HG02798 (cell line): ENCODE results near the gene SYNE3.

Experiments
- ATAC-seq: cut with Tn5 transposase; IDR thresholded peaks from one replicate; pipeline ENCODE4 v1.9.1; 2021; ENCODE audit warnings: mild to moderate bottlenecking; ENCODE audit not compliant: unreplicated experiment, poor library complexity

The SYNE3 gene, protein sequence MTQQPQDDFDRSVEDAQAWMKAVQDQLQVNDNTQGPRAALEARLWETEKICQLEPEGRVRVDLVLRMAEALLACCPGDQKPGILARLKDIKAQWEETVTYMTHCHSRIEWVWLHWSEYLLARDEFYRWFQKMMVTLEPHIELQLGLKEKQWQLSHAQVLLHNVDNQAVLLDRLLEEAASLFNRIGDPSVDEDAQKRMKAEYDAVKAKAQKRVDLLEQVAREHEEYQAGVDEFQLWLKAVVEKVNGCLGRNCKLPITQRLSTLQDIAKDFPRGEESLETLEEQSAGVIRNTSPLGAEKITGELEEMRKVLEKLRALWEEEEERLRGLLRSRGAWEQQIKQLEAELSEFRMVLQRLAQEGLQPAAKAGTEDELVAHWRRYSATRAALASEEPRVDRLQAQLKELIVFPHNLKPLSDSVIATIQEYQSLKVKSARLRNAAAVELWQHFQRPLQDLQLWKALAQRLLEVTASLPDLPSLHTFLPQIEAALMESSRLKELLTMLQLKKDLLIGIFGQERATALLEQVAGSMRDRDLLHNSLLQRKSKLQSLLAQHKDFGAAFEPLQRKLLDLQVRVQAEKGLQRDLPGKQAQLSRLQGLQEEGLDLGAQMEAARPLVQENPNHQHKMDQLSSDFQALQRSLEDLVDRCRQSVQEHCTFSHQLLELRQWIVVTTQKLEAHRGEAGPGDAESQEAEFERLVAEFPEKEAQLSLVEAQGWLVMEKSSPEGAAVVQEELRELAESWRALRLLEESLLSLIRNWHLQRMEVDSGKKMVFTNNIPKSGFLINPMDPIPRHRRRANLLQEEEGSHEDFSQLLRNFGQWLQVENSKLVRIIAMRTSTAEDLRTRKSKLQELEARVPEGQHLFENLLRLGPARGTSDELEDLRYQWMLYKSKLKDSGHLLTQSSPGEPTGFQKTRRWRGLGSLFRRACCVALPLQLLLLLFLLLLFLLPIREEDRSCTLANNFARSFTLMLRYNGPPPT

DNA sequence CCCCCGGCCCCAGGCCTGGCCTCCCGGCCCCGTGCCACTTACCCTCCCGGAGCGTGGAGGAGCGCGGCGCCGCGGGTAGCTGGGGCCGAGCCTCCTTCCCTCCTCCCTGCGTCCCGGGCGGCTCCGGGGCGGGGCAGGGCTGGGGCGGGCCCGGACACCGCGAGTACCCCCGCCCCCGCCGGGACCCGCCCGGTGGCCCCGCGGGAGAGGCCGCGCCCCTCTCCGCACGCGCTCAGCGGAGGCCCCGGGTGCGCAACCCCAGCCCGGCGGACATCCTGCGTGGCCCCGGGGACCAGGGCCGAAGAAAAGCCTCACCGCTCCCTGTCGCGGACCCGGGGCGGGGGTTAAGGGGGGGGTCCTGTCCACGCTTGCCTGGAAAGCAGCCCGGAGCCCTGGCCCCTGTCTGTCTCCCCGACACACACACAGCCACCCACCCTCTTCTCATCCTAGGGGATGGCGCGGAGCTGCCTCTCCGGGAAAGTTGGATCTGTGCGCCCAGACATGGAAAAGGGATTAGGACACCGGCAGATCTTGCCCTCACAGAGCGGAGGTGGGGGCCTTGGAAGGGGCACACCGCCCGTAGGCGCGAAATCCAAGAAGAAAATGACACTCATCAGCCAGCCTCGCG, at the start of gene SYNE3:
SYNE3 (minus strand) TSS at position 97 of the 628 bp plus-strand sequence. CDS start 40,829 bp downstream, outside the sequence.
- ATAC-seq: peak; percentile 58

- ATAC-seq: no peak
These were observed 47.6 kb upstream of the SYNE3 start for GRCh38 chr14:95564060-95564459.

- ATAC-seq: no peak
These were observed 46.6 kb upstream of the SYNE3 start for GRCh38 chr14:95562892-95563685.

DNA sequence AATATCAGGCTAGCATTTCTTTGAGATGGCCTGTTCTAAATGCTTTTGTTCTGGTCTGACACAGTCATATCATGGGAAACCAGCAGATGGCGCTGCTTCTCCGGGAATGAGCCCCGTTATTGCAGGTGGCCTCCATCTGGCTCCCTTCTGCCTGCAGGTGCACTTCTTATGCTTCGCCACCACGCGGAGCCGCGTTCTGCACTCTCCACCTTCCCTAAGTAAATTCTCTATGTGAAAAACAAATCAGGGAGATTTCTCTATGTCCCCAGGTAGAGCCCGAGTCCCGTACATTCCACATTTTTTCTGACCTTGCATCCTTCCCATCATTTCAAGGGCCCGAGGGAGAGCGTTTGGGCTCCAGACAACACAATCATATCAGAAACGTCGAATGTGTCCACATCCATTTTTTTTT, 44.6 kb upstream of the SYNE3 start:
- peak; percentile 93 for ATAC-seq

GRCh38 chr14:95559203-95559602, 42.8 kb upstream of the SYNE3 start:
- ATAC-seq: no peak

DNA sequence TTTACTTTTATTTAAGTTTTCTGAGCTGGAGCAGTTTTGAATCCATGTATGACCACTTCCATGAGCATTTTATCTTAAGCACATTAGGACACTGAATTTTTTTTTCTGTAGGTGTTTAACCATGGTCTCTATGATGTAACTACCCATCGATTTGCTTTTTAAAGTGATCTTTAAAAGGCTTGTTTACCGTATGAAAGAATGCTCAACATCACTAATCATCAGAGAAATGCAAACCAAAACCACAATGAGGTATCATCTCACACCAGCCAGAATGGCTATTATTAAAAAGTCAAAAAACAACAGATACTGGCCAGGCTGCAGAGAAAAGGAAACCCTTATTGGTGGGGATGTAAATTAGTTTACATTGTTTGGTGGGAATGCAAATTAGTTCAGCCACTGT, 41.4 kb upstream of the SYNE3 start:
- ATAC-seq: no peak

DNA sequence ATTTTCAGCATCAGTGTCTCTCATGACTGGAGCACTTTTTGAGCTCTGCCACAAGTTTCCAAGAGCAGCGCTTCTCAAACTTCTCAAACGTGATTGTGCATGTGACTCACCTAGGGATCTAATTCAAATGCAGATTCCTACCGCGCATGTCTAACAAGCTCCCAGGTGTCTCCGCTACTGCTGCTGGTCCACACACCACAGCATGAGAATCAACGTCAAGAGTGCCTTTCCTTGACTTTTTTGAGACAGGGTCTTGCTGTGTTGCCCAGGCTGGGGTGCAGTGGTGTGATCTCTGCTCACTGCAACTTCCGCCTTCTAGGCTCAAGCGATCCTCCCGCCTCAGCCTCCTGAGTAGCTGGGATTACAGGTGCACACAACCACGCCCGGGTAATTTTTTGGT, 40.8 kb upstream of the SYNE3 start:
- no peak for ATAC-seq

GRCh38 chr14:95555053-95555452, 38.6 kb upstream of the SYNE3 start:
- ATAC-seq: no peak

GRCh38 chr14:95553141-95553540, 36.7 kb upstream of the SYNE3 start:
- ATAC-seq: no peak

DNA sequence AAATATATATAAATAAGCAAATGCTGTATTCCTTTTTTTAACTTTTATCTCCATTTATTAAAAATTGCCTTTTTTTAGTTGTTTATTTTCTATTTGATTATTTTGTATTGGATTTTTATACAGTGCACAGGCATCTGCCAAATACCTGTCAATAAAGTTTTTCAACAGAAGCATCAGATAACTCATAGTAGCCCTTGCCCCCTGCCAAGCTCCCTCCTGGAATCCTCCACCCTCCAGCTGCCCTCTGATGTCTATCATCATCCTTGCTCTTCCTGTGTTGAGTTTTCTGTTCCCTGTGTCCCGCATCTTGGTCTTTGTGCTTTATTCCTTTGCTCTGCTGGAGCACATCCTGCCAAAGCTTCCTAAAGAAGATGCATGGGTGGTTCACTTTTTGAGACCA, 35.0 kb upstream of the SYNE3 start:
- no peak for ATAC-seq

- ATAC-seq: no peak
These were observed 33.5 kb upstream of the SYNE3 start for GRCh38 chr14:95549656-95550585.

DNA sequence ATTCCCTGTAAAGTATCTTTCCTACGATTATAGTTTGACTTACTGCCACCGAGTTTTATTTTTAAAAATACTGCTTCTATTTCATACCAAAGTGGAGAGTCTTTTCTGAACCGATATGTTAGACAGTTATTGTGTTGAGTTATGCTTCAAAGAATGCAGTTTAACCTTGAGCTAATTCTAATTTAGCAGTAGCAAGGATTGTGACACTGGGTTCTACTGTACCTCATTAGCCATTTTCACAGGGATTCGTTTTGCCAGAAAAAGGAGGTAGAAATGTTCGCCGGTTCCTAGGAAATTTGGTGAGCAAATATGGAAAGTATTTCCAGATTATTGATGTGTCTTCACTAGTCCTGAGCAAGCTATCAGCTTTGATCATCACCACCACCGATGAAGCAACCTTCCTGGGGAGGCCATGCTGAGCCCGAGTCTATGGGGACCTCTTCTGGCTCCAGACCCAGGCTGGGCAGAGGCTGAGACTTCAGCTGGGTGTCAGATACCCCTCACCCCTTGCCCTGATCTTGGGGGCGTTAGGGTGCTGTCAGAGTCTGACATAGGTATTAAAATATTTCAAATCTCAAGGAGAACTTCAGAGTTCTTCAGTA, 32.0 kb upstream of the SYNE3 start:
- ATAC-seq: no peak

DNA sequence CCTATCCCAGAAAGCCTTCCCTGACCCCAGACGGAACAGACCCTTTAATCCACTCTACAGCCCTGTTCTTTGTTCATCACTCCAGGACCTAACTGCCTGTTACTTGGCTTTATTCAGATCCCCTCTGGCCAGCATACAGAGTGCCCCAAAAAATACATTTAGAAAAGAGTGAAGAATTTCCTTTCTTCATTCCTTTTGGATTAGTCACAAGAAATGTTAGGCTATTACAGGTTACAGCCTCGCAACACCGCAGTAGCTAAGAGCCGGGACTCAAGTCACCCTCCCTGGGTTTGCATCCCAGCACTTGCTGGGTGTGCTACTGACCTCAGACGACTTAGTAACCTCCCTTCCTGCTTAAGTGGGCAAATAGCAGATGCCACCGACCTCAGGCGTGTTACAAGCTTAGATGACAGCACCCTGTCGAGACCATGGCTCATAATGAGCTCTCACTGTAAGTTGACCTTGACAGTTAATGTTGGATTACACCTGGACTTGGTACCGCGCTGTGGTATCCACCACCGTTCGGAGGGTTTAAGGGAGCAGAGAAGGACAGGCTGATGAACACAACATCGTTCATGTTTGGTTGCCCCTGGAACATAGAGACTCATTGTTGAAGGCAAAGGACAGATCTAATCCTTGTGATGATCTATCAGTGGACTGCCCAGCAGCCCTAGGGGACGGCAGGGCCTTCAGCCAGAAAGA, 31.3 kb upstream of the SYNE3 start:
- ATAC-seq: no peak

DNA sequence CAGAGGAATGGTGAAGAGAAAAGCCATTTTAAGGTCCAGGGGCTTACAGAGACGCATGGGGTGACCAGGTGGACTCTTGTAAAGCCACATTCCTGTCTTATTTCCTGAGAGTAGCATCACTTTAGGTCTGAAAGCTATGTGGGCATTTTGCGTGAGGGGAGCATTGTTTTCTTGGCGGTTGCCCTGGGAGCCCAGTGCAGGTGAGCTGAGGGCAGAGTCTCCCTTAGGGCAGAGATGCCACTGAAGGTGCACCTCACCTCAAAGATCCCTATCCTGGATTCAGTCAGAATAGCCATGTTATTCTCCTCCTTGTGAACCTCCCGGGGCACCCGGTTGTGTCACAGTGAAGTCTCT, 30.8 kb upstream of the SYNE3 start:
- ATAC-seq: no peak

DNA sequence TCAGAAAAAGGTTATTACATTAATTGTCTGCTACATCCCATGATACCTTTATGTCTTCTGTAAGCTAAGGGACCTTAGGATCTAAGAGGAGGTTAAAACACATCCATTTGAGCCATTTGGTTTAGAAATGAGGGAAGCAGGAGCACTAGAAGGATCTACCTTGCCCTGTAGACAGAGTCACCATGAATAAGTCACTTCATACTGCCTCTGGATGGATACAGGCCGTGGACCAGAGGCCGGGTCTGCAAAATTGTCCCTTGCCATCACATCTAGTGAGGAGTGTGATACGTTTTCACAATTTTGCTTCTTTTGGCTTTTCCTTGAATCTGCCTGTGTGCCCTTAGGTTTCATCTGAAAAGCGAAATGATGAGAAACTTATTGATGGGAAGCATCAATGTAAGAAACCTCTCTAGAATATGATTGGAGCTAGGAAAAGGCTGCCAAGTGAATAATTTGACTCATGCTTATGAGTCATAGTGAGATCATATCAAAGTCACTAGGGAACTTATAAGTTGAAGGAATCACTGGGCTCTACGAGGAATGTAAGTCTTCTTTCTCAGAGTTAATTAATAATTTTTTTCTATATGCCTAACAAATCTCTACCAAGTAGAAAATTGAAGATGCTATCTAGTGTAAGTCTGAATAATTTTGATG, 29.2 kb upstream of the SYNE3 start:
- no peak for ATAC-seq

DNA sequence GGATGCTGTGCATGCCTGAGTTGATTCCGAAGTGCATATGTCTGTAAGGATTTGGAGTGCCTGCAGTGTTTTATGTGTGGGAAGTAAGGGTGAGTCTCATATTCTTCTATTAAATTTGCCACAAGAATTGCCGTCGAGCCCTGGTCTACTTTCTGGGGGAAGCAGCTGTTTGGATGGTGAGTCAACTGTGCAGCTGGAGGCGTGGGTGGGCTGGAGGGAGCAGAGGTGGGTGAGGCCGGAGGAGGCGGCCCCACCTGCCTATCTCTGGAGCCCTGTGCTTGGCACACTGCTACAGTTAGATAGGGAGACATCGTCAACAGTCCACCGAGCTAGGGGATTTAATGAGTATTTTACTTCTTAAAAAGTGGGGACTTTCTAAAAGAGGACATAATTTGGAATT, 28.1 kb upstream of the SYNE3 start:
- no peak for ATAC-seq

- ATAC-seq: no peak
These were observed 26.6 kb upstream of the SYNE3 start for GRCh38 chr14:95543021-95543420.
